A549 treated with Mapracorat at 1 μM for 4 hours (cell line): ENCODE results near the gene IRX5. TPM values are rescaled to one million over a fixed set of nuclear protein-coding genes. Genes with fewer than 3 reads are reported as not detected.

Source experiments
- total RNA-seq: library from RNA; stranded (reverse); fragments of 200-300 nt; extraction: Qiagen RNA extraction; gene quantifications from 5 replicates; pipeline ENCODE4 v1.2.3, GENCODE V29; 2022

Gene IRX5
- total RNA-seq, result 1.6 to 2.3 TPM (median 2.0 TPM) in 5 replicates

GRCh38 chr16:54930005-54930868 lies at the start of gene IRX5:
Gene IRX5, plus strand, starts transcription at chr16:54930865. Its CDS starts 334 bp downstream, at chr16:54931199.

